HCEC 1CT (cell line): ENCODE data around the gene PCDHB9.
A peak's percentile ranks its signal among the peaks of the same experiment; 100 is the strongest.
"Not testable (repeated sequence)": the region's sequence is repeated elsewhere in the genome, so short reads cannot be mapped to it uniquely, and the experiment has no call there.

Source experiments
- DNase-seq: peaks from one replicate; pipeline ENCODE4 v3.0.0-alpha.2; 2017

Gene PCDHB9

GRCh38 chr5:141189131-141189530 is 2.2 kb downstream of the PCDHB9 start:
- not testable (repeated sequence) for DNase-seq

GRCh38 chr5:141192110-141192725 is 5.3 kb downstream of the PCDHB9 start, which contains the start of gene PCDHB10:
Gene PCDHB10 (plus strand): TSS chr5:141192353. CDS start chr5:141192553, 200 bp downstream.
- no peak for DNase-seq

- DNase-seq, result not testable (repeated sequence)
Measured at GRCh38 chr5:141194332-141194731, 7.4 kb downstream of the PCDHB9 start.

- DNase-seq, result no peak
Measured at GRCh38 chr5:141196363-141196762, 9.4 kb downstream of the PCDHB9 start.

GRCh38 chr5:141199359-141200235 is 12.6 kb downstream of the PCDHB9 start, which contains the start of gene PCDHB11:
Gene PCDHB11 (plus strand): TSS chr5:141199627. CDS start chr5:141199775, 148 bp downstream.
- DNase-seq, result no peak

GRCh38 chr5:141201126-141201525 is 14.2 kb downstream of the PCDHB9 start:
- not testable (repeated sequence) for DNase-seq

- not testable (repeated sequence) for DNase-seq
Measured at GRCh38 chr5:141201646-141202045, 14.7 kb downstream of the PCDHB9 start.

GRCh38 chr5:141208478-141208877 is 21.5 kb downstream of the PCDHB9 start, which contains the start of gene PCDHB12:
Gene PCDHB12 (plus strand): TSS chr5:141208719. CDS start chr5:141208908, 189 bp downstream.
- DNase-seq, result no peak

GRCh38 chr5:141210281-141210680 is 23.3 kb downstream of the PCDHB9 start:
- DNase-seq, result not testable (repeated sequence)

- not testable (repeated sequence) for DNase-seq
Measured at GRCh38 chr5:141210849-141211248, 23.9 kb downstream of the PCDHB9 start.

- not testable (repeated sequence) for DNase-seq
Measured at GRCh38 chr5:141213656-141214339, 26.8 kb downstream of the PCDHB9 start, which contains the start of gene PCDHB13. Gene PCDHB13 (plus strand): TSS chr5:141213919. CDS start chr5:141214124, 205 bp downstream.

- not testable (repeated sequence) for DNase-seq
Measured at GRCh38 chr5:141214583-141214982, 27.6 kb downstream of the PCDHB9 start.

GRCh38 chr5:141215504-141215903 is 28.5 kb downstream of the PCDHB9 start:
- DNase-seq, result not testable (repeated sequence)

- not testable (repeated sequence) for DNase-seq
Measured at GRCh38 chr5:141216035-141216434, 29.1 kb downstream of the PCDHB9 start.

- peak; percentile 21 for DNase-seq
Measured at GRCh38 chr5:141223112-141223783, 36.3 kb downstream of the PCDHB9 start, which contains the start of gene PCDHB14. Gene PCDHB14 (plus strand): TSS chr5:141223343. CDS start chr5:141223506, 163 bp downstream.

- not testable (repeated sequence) for DNase-seq
Measured at GRCh38 chr5:141224844-141225243, 37.9 kb downstream of the PCDHB9 start.

- DNase-seq, result not testable (repeated sequence)
Measured at GRCh38 chr5:141225421-141225820, 38.5 kb downstream of the PCDHB9 start.

GRCh38 chr5:141234109-141234667 is 47.2 kb downstream of the PCDHB9 start:
- no peak for DNase-seq

GRCh38 chr5:141235922-141236321 is 49.0 kb downstream of the PCDHB9 start:
- not testable (repeated sequence) for DNase-seq

GRCh38 chr5:141236516-141237313 is 49.8 kb downstream of the PCDHB9 start:
- no peak for DNase-seq
